ENCODE data around the gene ATP6V1G3.
"Not testable (repeated sequence)": the region's sequence is repeated elsewhere in the genome, so short reads cannot be mapped to it uniquely, and the experiment has no call there.

GRCh38 chr1:198524127-198524526 is 16.4 kb downstream of the ATP6V1G3 start:
- TF ChIP-seq, protein P1, sequence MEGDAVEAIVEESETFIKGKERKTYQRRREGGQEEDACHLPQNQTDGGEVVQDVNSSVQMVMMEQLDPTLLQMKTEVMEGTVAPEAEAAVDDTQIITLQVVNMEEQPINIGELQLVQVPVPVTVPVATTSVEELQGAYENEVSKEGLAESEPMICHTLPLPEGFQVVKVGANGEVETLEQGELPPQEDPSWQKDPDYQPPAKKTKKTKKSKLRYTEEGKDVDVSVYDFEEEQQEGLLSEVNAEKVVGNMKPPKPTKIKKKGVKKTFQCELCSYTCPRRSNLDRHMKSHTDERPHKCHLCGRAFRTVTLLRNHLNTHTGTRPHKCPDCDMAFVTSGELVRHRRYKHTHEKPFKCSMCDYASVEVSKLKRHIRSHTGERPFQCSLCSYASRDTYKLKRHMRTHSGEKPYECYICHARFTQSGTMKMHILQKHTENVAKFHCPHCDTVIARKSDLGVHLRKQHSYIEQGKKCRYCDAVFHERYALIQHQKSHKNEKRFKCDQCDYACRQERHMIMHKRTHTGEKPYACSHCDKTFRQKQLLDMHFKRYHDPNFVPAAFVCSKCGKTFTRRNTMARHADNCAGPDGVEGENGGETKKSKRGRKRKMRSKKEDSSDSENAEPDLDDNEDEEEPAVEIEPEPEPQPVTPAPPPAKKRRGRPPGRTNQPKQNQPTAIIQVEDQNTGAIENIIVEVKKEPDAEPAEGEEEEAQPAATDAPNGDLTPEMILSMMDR (conservative IDR thresholded peaks at IDR 0.05 in 1 of 2, IDR thresholded peaks at IDR 0.05 in 1 of 2; ENCODE audit: low read depth in 1 of 2, low read length in 2 of 2): not testable (repeated sequence)
- TF ChIP-seq EZH2 (IDR thresholded peaks at IDR 0.05; ENCODE audit: low read length, missing control alignments): not testable (repeated sequence)

All from fibroblast of lung (primary cell).